Astrocyte of the hippocampus (primary cell): ENCODE results near the gene FILIP1L.

Source experiments
- DNase-seq: peaks from one replicate; pipeline ENCODE4 v3.0.0; 2011; ENCODE audit warnings: low read depth, low spot score

FILIP1L gene

DNA sequence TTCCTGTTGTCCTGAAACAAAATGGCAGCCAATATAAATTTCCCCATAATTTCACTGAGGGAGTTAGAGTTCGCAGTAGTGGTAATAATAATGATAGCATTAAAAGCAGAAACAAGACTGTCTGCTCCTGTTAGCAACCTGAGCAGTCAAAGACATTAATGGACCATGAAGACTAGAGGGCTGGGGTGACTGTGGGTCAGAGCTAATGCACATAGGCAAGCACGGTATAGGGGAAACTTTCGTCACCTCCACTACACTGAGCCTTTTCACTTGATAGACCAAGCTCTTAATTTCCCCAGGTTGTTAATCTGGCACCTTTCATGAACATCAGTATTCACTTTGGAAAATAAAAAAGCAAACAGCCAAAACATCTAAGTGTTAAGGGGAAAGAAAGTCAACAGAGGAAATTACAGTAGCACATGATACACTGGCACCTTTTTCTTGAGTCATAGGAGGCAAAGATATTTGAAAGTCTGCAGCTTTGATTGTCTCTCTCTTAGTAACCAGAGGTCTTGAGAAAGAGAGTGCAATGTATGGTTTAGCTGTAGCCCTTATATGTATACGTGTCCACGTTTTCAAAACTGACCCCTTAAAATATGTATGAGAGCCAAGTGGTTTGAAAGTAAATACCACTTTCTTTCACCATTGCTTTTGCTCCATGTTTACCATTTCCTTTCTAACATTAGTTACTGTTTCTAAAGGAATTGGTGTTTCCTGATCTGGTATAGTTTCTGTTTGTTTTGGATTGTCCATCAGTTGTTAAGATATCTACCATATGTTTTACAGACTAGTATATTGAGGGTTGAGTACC is 104.8 kb downstream of the FILIP1L start:
- no peak for DNase-seq

GRCh38 chr3:100008081-100008698 is 106.1 kb downstream of the FILIP1L start:
- DNase-seq, result no peak

DNA sequence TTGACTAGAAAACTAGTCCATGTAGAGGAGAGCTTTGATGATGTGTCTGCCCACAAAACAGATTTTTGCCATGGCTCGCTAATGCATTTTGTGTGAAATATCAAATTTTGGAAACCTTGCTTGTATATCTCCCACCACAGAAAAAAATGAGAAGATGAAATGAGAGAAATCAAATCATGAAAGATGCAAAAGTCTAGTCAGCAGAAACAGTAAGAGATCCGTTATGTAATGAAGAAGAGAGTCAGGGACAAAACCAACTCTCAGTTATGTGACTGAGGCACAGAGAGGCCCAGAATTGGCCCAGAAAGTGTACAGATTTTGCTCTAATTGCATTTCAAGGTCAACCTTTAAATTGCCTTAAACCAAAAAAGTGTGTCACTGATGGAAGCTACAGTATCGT is 107.0 kb downstream of the FILIP1L start:
- DNase-seq, result no peak

- DNase-seq, result peak; percentile 58
These were observed 107.6 kb downstream of the FILIP1L start for GRCh38 chr3:100006570-100007271.

DNA sequence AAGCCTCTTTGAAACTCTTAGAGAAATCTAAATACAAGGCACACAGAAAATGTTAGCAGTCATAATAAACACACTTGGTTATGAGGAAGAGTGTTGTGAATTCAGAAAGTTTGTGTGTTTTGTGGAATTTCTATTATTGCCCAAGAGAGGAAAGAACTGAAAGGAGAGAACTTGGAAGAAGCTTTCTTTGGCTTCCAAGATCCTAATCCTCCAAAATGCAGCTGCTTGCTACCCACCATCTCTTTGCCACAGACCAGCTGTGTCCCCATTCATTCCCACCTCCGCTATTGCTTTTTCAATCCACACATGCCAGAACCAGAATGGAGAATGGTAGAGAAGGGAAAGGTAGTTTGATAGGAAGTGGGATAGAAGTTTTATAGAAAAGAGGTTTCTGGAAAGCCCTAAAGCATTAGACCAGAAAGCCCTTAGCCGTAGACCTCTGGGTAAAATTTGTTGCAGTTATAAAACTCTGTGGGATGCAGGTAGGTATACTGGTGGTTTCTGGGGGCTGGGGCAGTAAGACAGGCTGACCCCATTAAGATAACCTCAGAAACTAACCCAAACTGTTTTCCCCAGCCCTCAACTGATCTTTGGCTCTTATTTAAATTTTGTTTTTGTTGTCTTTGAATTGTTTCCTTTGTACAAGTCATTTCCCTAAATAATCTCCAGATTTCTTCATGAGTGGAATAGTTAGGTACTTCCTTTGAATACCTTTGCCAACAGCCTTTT is 108.5 kb downstream of the FILIP1L start:
- DNase-seq, result no peak

- no peak for DNase-seq
These were observed 109.4 kb downstream of the FILIP1L start for GRCh38 chr3:100004931-100005330.

GRCh38 chr3:100003609-100004503 is 110.4 kb downstream of the FILIP1L start:
- DNase-seq, result no peak

- DNase-seq, result peak; percentile 91
These were observed 111.5 kb downstream of the FILIP1L start for GRCh38 chr3:100002599-100003350.

DNA sequence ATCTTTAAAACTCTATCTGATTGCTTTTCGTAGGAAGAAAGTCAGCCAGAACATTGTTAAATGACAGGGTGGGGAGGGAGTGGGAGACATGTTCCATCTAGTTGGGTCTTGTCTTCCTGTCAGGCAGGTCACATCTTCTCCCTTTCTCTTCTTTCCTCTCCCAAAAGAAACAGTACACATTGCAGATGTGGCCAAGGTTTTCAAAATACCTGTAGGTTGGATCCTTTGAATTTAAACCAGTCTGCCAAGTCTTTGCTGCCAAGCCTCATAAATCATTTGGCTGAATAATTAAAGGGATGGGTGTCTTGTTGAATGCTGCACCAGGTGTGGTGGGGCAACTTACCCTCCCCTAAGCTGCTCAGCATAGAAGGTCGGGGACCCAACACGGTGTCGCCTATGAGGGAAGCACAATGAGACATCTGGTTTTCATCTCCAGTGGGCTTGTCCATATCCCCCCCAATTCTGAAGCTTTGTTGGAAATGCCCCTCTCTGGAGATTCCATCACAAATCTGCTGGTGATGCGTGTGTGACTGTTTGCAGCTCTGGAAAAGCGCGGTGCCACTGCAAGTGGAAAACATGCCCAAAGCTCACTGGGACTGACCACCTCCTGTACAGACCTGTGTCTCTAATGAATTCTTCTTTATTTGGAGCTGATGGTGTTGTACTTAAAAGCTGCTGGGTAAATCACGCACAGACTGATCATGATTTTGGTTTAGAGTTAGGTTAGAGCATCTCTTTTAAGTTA is 112.6 kb downstream of the FILIP1L start:
- DNase-seq, result no peak

DNA sequence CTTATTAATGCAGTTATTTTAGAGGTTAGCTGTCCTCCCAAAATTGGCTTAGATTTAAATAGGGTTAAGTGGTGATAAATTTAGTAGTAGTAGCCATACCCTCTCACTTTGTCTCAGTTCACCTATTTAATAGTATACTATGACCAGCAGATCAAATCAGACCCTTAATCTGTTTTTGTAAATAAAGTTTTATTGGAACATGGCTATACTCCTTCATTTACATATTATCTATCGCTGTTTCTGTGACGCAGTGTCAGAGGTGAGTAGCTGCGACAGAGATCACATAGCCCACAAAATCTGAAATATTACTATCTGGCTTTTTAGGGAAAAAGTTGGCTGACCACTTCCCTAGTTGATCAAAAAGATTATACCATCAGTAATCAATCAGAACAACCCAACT is 113.2 kb downstream of the FILIP1L start:
- no peak for DNase-seq

DNA sequence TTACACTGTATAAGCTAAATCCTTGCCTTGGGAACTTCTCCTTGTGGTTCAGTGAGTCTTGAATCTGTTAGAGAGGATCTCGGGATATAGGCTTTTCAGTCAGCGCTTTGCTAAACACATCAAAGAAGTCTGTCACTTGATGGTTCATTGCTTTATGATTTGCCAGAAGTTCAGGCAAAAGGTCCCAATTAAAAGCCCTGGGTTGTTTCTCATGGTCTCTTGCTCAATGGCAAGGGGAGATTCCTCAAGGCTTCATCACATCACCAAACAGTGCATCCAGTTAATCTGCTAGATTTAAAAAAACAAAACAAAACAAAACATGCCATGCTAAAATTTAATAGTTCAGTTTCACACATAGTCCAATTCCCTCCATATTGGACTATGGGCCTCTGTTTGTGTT is 114.8 kb downstream of the FILIP1L start:
- peak; percentile 36 for DNase-seq

- peak; percentile 59 for DNase-seq
These were observed 117.0 kb downstream of the FILIP1L start for GRCh38 chr3:99997293-99997692.

DNA sequence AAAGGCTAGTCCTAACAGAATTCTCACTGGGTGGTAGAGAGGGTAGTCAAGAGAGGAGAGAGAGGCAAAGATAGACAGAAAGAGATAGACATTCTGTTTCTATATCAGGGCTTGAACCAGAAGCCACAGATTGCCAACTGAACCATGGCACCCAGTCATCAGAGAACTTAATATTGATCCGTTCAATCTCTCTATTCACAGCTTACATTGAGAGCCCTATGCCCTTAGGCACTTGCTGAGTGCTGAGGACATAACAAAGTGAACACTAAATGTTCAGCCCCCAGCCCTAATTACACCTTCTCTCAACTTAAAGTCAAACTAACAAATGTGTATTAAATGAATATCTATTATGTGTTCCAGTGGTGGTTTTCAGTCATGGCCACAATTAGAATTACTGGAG is 124.1 kb downstream of the FILIP1L start:
- no peak for DNase-seq

DNA sequence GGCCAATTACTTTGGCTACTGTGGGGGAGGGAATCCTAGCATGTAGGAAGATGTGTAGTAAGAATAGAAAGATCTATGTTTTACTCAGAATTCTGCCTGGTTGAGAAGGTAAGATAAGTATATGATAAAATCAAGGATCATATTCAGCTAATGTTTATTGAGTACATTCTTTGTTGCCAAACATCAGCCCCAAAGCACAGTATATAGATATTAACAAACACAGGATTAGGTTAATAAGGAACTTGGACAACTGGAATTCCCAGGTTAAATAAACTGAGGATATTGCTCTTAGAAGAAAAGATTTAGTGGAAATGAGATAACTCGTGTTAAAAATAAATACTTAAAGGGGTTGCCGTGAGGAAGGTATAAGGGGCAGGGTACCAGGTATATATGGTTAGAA is 129.6 kb downstream of the FILIP1L start:
- no peak for DNase-seq

DNA sequence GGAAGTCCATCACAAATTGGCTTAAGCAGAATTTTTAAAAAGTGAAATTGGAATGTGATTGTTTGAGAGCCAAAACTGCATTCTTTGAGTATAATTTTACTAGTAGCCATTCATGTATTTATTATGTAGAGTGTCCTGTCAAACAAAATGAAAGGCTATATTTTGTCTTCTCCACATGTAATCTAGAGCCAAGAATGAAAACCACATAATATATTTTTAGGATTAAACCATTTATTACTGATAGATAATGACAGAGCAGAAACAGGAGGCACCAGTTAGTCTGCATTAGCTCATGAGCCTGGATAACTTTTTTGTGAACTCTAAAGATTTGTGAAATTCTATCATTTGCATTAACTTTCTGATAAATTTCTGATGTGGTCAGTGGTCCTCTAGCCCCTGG is 130.2 kb downstream of the FILIP1L start:
- no peak for DNase-seq

DNA sequence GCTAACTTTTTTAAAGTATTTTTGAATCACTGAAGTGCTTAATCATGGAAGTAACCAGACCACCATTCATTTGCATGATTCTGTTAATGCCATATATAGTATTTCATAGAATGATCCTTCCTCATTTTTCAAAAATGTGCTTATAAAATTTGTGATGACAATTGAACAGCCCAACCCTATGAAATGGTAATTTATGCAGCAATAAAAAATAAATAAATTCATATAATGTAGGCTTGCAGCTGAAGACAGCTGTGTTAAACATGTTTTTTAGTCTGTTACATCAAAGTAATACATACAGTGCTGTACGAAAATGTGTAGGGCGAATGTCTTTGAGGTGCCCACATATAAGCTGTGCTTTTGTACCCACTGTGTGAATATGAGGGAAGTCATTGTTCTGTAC is 131.7 kb downstream of the FILIP1L start:
- DNase-seq, result no peak

DNA sequence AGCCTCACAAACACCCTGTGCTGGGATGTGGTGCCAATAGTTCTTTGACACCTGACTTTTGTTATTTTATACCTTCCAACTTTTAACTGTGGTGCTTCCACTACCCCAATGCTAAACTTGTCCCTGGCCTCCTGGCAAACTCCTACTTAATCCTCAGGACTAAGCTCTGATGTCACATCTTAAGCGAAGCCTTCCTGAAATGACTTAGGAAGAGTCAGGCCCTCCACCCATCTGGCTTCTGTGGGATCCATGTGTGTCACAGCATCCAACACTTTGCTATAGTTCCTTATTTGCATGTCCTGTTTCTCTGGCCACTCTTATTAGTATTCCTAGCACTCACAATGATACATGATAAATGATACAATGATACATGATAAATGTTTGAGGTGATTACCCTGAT is 133.2 kb downstream of the FILIP1L start:
- DNase-seq, result no peak

DNA sequence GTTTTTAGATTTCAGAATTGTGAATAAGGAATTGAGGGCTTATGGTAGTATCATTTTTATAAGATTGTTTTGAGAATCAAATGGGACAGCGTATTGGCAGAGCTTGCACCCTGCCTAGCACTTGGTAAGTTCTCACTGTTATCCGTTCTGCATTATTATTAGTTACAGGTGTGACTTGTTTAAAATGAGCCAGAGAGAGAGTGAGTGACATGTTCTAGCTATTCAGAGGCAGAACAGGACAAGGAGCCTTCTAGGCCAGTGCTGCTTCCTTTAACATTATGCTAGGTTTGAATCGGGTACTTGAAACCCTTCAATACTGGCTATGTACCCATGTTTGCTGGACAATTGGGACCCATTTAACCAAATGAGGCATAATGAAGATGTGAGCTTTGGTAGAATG is 133.7 kb downstream of the FILIP1L start:
- no peak for DNase-seq

DNA sequence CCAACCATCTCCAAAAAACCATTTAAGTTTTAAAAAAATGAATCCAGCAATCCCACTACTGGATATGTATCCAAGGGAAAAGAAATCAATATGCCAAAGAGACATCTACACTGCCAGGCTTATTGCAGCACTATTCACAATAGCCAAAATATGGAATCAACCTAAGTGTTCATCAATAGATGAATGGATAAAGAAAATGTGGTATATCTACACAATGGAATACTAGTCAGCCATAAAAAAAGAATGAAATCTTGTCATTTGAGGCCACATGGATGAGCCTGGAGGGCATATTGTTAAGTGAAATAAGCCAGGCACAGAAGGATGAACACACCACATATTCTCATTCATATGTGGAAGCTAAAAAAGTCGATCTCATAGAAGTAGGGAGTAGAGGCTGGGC is 136.1 kb downstream of the FILIP1L start:
- no peak for DNase-seq

DNA sequence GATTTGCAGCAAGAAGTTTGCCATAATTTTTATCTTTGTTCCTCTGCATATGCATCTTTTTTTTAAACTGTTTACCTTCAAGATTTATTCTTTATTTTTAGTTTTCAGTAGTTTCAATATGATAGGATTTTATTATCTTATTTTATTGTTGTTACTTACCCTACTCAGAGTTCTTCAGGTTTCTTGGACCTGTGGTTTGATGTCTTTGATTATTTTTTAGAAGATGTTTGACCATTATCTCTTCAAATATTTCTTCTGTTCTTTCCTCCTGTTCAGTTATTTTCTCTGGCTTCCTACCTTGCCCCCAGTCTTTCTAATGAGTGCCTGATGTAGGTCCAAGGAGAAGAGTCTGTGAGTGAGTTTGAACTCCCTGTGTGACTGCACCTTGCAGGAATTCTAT is 137.7 kb downstream of the FILIP1L start:
- no peak for DNase-seq
